ENCODE data around the gene PCTP. TPM values are rescaled to one million over a fixed set of nuclear protein-coding genes. Genes with fewer than 3 reads are reported as not detected.

PCTP gene
- total RNA-seq, 1 donor, result 11.2 TPM

DNA sequence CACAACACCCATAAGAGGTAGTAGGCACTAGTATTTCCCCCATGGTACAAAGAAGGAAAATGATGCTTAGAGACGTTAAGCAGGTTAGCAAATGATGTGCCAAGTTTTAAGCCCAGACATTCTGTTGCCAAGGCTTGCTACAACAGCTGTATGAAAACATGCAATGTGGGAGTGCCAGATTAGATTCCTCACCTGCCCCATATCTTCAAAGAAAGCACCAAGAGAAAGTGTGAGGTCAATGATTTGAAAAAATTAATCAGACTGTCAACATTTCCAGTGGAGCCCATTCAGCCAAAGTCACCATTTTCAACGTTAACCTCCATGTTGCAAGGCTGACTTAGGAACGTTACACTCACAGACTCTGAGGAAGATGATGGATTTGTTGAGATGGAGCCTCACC lies 61.5 kb downstream of the PCTP start:
- TF ChIP-seq, protein P1, sequence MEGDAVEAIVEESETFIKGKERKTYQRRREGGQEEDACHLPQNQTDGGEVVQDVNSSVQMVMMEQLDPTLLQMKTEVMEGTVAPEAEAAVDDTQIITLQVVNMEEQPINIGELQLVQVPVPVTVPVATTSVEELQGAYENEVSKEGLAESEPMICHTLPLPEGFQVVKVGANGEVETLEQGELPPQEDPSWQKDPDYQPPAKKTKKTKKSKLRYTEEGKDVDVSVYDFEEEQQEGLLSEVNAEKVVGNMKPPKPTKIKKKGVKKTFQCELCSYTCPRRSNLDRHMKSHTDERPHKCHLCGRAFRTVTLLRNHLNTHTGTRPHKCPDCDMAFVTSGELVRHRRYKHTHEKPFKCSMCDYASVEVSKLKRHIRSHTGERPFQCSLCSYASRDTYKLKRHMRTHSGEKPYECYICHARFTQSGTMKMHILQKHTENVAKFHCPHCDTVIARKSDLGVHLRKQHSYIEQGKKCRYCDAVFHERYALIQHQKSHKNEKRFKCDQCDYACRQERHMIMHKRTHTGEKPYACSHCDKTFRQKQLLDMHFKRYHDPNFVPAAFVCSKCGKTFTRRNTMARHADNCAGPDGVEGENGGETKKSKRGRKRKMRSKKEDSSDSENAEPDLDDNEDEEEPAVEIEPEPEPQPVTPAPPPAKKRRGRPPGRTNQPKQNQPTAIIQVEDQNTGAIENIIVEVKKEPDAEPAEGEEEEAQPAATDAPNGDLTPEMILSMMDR (IDR thresholded peaks at IDR 0.05; ENCODE audit: insufficient read depth, low read depth, low read length), result no peak
- H3K4me3 ChIP-seq (ENCODE audit: low read depth, low read length), result no peak overlapping the region
- DNase-seq (ENCODE audit: low read depth), result no peak

DNA sequence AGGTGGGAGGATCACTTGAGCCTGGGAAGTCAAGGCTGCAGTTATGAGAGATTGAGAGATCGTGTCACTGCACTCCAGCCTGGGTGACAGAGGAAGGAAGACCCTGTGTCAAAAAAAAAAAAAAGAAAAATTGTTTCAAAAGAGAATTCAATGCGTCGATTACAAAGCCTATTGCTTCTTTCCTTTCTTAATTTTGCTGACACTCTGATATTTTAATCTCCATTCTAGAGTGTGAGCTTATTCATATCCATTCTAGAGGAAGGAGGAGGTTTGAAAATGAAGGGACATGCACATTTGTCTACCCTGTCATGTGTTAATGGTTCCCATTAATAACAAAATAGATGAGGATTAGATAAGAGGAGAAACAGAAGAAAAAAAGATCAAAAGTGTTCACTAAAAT lies 63.1 kb downstream of the PCTP start:
- no peak for DNase-seq (ENCODE audit: low read depth)
- TF ChIP-seq, protein P1 (IDR thresholded peaks at IDR 0.05; ENCODE audit: insufficient read depth, low read depth, low read length), result no peak
- no peak overlapping the region for H3K4me3 ChIP-seq (ENCODE audit: low read depth, low read length)

DNA sequence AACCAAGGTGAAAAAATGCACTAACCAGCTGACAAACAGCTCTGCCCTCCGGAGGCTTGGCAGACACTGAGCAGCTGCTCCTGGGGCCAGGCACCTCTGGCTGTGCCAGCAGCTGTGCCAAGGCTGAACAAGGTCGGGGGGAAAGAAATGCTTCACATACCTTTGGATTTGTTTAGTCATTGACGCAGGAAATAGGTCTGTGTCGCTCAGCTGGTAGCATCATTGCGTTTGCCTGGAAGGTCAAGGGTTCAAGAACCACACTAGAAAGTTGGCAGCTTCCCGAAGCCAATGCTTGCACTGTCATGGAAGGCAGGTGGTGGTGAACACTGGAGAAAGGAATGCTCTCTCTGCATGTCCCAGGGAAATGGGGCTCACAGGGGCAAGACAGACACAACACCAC lies 63.5 kb downstream of the PCTP start:
- no peak overlapping the region for H3K4me3 ChIP-seq (ENCODE audit: low read depth, low read length)
- TF ChIP-seq, protein P1 (IDR thresholded peaks at IDR 0.05; ENCODE audit: insufficient read depth, low read depth, low read length), result no peak
- no peak for DNase-seq (ENCODE audit: low read depth)

DNA sequence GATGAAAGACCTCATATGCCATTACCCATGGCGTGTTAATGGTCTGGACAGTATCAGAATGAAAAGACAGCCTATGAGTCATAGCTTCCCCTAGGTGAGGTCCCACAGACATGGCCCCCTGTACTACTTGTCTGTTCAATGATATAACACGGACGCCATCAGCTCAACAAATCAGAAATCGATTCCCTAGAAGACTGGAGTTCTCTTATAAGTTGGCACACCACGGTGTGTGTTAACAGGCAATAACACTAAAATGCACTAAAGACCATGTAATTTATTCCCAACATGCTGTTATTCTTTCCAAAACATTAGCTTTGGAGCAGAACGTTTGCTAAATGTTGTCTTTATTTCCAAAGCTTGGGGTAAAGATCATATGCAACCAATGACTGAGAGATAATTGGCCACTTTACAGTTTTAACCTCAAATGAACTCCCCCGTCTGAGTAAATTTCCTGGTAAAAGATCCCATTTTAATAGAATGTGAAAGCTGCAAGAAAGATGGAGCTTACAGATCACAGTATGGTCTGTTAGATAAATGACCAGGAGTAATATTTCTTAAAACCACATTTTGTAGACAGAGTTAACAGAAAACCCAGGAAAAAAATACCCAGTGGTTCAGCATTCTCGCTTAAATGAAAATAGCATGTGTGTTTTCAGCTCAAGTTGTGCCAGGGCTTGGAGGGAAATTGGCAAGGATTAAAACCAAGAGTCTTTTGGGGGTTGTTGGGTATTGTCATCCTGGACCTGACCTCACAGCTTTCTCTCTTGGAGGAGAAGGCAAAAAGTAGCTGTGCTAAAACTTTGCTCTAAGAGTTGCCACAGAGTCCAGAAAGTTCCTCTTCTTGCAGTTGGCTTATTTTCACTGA lies 65.9 kb downstream of the PCTP start:
- H3K4me3 ChIP-seq (ENCODE audit: low read depth, low read length), result no peak overlapping the region
- DNase-seq (ENCODE audit: low read depth), result no peak
- TF ChIP-seq, protein P1 (IDR thresholded peaks at IDR 0.05; ENCODE audit: insufficient read depth, low read depth, low read length), result no peak

DNA sequence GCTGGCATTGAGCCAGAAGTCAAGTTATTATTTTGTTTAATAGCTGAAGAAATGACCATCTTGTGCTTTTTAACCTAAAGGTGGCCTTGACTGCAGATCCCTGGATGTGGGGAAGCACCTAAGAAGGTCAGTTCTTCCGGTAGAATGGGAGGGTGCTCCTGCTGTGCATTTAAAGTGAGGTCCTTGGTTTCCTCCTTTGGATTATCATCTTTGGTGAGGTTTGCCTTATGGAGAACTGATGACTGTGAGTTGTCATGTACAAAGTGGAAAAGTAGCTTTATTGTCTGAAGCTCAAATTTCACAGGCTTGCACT lies 66.5 kb downstream of the PCTP start:
- H3K4me3 ChIP-seq (ENCODE audit: low read depth, low read length), result no peak overlapping the region
- TF ChIP-seq, protein P1 (IDR thresholded peaks at IDR 0.05; ENCODE audit: insufficient read depth, low read depth, low read length), result no peak
- no peak for DNase-seq (ENCODE audit: low read depth)

DNA sequence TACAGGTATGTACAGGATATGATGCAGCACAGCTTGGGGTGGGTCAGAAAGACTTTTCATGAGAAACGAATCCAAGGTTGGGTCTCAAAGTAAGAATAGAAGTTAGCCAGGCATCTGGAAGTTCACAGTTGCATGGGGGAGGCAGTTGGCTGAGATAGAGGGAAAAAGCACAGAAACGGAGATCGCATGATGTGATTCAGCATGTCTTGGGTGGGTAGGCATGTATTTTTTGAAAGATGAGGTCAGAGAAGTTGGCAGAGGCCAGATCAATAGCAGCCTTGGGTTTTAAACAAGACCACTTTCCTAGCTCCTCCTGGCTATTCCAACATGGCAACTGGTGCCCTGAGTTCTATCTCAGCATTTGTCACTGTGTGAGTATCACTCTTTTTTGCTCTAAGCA lies 67.2 kb downstream of the PCTP start:
- no peak overlapping the region for H3K4me3 ChIP-seq (ENCODE audit: low read depth, low read length)
- TF ChIP-seq, protein P1 (IDR thresholded peaks at IDR 0.05; ENCODE audit: insufficient read depth, low read depth, low read length), result no peak
- no peak for DNase-seq (ENCODE audit: low read depth)
